HG02852 (cell line): ENCODE results near the gene SPCS2.
A peak's percentile ranks its signal among the peaks of the same experiment; 100 is the strongest.

Experiments used
- ATAC-seq: cut with Tn5 transposase; IDR thresholded peaks from one replicate; pipeline ENCODE4 v1.9.1; 2021; ENCODE audit warnings: mild to moderate bottlenecking, moderate library complexity; ENCODE audit not compliant: unreplicated experiment

Gene SPCS2

GRCh38 chr11:74948898-74949752 lies at the start of gene SPCS2, which contains the start of gene XRRA1:
TSS of gene SPCS2 (plus strand) at chr11:74949266. CDS start at chr11:74949286, 20 bp downstream.
TSS of gene XRRA1 (minus strand) at chr11:74949091. CDS start at chr11:74940878, 8,213 bp downstream.
- ATAC-seq = peak; percentile 89

- no peak for ATAC-seq
Observed at GRCh38 chr11:74902342-74902741, 46.7 kb upstream of the SPCS2 start.

DNA sequence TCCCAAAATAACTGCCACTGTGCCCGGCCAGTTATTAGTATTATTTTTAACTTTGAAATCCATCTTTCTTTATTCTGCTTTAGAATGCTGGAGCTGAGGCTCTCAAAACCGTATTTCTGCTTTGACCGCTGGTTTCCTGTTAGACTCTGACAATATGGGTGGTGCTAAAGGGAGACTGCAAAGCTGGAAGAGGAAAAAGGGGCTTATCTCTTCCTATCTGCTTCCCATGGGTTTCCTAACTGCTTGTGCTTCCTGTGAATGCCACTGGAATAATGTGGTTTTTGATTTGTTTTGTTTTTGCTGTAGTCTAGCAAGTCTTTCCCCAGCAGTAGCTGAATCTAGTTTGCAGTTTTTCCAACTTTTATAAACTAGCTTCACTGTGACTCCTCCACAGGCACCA lies 43.7 kb upstream of the SPCS2 start:
- ATAC-seq = no peak

GRCh38 chr11:74909385-74909784 lies 39.7 kb upstream of the SPCS2 start:
- no peak for ATAC-seq

DNA sequence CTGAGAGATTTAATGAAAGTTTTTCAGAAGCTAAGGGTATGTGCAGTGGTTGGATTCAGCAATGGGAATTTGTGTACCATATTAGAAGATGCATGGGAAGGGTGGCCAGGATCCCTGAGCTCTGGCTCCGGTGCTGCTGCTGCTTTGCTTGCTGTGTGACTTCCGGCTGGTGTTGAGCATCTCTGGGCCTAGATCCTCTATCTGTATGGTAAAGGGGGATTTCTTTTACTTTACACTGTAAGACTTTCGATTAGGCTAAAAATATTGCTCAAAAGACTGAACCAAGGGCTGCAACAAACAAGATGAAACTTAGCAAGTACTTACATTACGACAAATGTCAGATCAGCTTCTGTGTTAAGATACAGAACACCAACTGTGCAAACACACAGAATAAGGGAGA lies 39.3 kb upstream of the SPCS2 start:
- ATAC-seq = no peak

- ATAC-seq = no peak
Observed at GRCh38 chr11:74923125-74923524, 25.9 kb upstream of the SPCS2 start.

DNA sequence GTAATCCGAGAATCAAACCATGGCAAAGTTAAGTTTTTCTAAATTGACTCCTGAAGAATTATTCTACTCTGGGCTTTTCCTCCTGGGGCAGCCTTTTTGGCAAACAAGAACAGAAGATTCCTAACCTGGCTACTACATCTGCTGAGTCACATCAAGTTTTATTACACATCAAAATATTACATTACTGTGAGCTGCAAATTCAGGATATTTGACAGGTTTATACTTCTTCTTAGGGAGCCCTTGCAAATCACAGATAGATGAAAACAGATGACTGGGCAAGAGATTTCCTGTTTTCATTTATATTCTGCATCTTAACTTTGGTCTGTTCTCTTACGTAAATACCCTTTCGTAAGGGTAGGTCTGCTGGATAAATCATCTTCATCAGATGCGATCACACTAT lies 23.8 kb upstream of the SPCS2 start:
- ATAC-seq = no peak

DNA sequence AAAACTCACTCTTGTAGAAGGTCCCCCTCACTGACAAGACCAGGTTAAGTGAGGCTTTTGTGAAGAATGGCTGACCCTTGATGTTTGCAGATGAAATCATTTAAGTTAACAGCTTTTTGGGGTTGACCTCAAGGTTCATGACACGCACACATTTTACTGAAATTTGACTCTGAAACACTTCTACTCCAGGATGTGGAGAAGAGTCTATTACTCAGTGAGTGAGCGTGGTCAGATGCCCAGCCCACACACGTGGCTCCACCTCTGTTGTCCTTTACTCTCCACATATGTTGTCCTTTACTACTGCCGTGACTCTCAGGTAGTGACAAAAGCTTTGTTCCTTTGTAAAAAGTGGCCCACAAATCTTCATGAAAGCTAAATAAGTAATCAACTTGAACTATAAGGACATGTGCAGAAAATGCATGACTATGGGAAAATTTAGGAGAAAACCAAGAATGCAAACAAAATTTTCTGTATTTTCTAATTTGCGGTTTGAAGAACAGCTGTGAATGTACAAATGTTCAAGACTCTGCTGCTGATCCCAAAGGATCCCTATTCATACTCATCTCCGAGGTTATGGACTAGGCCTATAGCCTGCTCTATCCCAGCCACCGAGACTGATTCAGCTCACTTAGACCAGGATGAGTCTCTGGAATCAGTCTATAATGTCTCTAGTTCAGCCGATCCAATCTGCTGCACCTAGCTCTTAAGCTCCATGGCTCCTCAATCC lies 22.6 kb upstream of the SPCS2 start:
- ATAC-seq = no peak

- ATAC-seq = no peak
Observed at GRCh38 chr11:74927496-74927895, 21.6 kb upstream of the SPCS2 start.

DNA sequence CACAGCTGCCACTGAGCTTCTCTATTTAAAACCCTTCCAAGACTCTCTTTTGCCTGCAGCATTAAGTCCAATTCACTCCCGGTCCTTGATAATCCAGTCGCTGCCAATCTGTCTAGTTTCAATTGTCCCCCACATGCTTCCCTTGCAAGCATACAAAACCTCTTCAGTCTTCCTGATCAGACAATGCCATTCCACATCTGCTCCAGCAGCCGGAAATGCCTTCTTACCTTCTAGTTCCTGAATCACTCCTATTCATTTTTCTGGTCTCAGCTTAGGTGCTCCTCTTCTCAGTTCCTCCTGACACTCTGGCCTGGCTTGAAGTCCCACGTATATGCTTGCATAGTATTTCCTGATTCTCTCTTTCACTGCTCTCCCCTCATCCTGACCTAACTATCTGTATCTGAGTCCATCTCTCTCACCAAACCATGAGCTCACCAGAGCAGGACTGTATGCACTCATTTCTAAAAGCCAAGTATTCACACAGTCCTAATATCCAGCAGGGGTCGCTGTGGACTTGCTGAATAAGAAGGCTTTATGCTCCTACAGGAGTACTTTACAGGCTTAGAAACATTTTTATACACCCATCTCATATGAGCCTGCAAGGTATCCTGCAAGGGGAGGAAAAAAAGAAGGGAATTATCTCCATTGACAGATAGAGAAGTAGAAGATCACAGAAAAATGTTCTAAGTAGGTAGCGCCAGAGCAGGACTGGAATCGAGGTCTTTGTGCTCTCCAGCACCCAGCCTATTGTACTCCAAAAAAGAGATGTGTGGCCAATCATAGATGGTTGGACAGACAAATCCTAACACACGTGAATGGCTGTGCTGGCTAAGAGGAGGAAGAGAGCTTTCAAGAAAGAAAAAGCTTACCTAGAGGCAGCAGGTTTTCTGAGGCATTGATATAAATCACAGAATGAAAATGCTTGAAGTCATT lies 19.4 kb upstream of the SPCS2 start:
- peak; percentile 83 for ATAC-seq

DNA sequence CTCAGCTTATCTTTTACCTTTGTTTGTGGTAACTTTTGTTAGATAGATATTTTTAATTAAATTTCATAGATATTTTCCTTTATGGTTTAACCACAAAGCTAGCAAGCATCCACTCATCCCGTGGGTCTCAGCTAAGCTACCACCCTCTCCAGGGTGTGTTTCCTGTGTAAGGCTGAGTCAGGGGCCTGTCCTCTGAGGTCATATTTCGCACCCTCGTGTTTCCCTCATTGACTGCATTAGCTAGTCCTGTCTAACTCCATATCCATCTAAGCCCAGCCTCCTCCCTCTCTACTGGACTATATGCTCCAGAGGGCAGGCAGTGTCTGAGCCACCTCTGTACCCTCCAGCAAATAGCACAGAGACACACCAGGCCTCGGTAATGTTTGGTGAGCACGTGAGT lies 16.9 kb upstream of the SPCS2 start:
- ATAC-seq = no peak

GRCh38 chr11:74932797-74933196 lies 16.3 kb upstream of the SPCS2 start:
- no peak for ATAC-seq

DNA sequence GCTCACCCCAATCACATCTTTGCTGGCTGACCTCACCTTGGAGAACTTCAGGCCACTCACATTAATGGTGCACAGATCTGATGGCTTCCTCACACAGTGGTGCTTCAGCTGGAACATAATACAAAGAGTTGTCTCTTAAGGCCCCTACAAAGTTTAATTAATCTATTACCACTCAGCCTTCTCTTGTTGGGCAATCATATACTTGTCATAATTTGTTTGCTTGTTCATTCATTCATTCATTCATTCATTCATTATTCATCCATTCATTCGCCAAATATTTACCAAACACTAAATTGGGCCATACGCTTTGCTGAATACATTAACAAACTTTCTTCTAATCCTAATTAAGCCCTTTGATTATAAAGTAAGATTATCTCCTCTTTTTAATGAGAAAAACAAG lies 15.3 kb upstream of the SPCS2 start:
- ATAC-seq = no peak

- no peak for ATAC-seq
Observed at GRCh38 chr11:74935285-74935684, 13.8 kb upstream of the SPCS2 start.

- no peak for ATAC-seq
Observed at GRCh38 chr11:74936087-74936486, 13.0 kb upstream of the SPCS2 start.

GRCh38 chr11:74936976-74937375 lies 12.1 kb upstream of the SPCS2 start:
- ATAC-seq = no peak

DNA sequence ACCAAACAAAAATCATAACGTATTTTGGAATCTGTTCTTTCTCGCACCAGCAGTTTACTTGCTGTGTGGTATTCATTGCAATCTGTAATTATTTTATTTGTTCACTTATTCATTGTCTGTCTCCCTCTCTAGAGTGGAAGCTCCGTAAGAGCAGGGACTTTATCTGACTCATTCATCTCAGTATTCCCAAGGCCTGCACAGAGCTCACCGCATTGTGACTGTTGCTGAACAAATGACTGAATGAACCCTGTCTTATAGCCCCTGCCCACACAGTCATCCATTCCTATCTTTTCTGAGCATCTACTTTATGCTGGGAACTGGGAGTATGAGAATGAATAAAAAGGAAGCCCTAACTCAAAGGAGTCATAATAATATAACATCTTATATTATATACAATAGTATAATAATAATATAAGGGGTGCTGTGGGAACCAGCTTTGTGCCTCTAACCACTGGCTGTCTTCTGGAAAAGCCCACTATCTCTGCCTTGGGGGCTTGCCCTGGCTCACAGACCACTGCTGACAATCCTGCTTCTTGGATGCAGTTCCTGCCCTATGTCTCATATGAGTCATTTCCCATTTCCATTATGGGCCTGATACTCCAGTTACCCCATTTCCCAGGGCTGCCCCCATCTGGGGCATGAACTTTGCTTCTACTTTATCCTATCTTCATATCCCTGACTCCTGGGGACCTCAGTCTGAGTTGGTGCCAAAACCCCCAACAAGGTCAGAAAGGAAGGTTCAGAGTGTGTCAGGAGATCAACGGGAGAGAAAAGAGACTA lies 11.2 kb upstream of the SPCS2 start:
- no peak for ATAC-seq

- no peak for ATAC-seq
Observed at GRCh38 chr11:74941492-74941891, 7.6 kb upstream of the SPCS2 start.

- ATAC-seq = no peak
Observed at GRCh38 chr11:74942073-74942759, 6.8 kb upstream of the SPCS2 start.

- ATAC-seq = peak; percentile 10
Observed at GRCh38 chr11:74948546-74948897, 544 bp upstream of the SPCS2 start.
